Cortex of kidney (tissue), 1 donor: ENCODE data around the gene FANCE.

ENCODE experiments used
- DNase-seq: peaks from one replicate; lab custom pipeline; 2025; lab: John Stamatoyannopoulos, UW

The FANCE gene

DNA sequence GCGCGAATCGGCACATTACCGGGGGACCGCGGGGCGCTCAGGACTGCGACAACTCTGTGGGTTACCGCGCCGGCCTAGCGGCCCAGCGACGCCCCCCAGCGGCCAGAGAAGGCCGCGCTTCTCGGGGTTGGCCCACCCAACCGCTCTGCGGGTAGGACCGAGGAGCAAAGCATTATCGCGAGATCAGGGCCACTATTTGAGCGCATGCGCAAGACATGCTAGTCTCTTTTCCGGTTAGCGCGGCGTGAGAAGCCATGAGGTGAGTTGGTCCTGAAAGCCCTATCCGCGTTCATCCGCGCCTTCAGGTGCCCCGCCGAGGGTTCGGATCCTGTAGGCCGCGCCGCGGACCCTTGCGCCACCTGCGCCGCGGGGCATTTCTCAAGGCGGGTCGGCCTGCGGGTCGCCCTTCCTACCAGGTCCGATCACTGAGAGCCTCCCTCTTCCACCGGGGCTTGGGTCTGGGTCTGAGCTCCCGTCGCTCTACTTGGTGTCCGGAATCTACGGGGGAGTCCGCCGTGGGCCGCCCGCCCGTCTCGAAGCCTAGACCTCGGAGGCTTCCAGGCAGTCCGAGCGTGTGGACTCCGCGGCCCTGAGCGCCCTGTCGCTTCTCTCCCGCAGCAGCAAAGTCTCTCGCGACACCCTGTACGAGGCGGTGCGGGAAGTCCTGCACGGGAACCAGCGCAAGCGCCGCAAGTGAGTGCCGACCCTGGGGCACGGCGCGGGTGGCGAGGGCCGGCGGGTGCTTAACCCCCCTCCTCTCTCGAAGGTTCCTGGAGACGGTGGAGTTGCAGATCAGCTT, 16.2 kb downstream of the FANCE start, which contains the start of gene RPL10A:
TSS of gene RPL10A (plus strand) at position 221 of the 799 bp plus-strand sequence. CDS start at position 255, 34 bp downstream.
- DNase-seq = peak; percentile 68

DNA sequence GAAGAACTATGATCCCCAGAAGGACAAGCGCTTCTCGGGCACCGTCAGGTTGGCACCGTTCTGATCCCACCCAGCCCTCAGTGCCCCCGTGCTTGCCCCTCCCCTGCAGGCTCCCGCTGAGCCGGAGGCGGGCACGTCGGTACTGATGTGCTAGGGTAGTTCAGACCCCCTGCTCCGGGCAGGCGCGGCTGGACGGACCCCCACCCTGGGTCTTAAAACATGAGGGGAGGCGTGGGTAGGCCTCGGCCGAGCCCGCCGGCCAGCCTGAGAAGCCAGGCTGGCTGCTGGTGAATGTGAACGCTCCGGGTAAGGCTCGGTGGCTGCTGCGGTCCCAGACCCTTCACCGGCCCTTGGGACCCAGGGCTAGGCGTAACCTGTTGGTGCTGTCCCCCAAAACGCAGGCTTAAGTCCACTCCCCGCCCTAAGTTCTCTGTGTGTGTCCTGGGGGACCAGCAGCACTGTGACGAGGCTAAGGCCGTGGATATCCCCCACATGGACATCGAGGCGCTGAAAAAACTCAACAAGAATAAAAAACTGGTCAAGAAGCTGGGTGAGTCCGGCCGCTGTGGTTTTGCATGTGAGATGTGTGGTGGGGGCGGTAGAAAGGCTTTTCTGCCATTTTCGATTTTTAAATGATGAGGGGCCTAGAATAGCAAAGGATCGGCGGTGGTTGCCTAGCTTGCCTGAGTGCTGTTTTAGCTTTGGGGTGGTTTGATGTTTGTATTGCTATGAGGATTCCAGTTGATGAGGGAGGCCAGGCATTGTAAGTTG, 17.0 kb downstream of the FANCE start:
- no peak for DNase-seq

DNA sequence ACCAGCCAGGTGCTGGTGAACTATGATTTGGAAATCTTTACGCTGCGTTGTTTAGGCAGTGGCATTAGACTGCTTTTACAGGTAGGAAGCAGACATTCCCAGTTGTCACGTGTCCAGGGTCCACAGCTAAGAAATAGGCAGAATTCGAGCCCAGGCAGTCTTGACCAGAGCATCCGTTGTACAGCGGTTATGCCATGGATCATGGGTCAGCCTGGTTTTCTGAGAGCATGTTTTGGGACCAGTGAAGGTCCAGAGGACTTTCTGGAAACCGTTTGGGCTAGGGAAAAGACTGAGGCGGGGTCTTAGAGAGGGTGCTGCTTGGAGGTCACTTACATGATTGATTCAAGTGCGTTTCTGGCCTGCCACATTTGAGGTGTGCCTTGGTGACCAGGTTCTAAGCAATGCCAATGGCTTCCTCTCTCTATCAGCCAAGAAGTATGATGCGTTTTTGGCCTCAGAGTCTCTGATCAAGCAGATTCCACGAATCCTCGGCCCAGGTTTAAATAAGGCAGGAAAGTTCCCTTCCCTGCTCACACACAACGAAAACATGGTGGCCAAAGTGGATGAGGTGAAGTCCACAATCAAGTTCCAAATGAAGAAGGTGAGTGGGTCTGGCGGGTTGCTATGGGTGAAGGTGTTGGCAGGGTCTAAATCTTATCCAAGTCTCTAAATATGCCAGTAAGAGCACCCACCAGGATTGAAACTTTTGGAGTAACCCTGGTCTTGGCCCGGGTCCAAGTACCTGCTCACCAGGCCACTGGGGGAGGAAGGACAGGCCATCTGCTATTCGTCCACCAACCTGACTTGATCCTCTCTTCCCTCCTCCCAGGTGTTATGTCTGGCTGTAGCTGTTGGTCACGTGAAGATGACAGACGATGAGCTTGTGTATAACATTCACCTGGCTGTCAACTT, 17.9 kb downstream of the FANCE start:
- no peak for DNase-seq

DNA sequence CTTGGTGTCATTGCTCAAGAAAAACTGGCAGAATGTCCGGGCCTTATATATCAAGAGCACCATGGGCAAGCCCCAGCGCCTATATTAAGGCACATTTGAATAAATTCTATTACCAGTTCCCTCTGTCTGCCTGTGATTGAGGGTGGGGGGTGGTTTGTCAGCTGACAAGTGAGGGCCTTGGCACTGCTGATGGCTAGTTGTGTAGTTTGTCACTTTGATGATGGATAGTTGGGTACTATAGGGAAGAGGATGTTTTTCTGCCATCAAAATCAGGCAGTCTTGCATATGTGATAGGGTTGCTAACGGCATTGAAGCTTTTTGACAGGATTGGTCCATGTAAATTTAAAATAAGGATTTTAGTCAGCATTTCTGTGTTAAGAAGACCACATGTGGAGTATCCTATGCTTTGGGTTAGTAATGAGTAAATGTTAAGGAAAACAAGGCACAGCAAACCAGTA, 18.6 kb downstream of the FANCE start:
- DNase-seq = no peak

DNA sequence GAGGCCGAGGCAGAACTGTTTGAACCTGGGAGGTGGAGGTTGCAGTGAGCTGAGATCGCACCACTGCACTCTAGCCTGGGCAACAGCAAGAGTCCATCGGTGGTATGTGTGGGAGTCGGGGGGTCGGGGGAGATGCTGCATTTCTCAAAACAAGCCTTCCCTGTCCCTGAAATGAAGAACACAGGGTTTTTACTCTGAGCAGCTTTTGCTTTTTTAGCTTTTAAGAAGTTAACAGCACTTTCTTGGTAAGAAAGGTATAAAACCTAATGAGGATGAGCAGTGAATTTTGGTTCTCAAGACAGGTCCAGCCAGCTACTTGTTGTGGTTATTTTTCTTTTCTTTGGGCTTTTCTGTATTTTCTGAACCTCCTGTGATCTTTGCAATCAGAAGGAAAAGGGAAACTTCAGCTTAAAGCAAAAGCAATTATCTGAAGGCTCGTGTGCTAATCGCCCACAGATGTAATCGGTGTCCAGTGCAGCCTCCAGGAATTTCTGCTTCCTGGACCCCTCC, 19.8 kb downstream of the FANCE start:
- no peak for DNase-seq

- no peak for DNase-seq
These were observed 21.1 kb downstream of the FANCE start for GRCh38 chr6:35473075-35473849.

- DNase-seq = no peak
These were observed 21.7 kb downstream of the FANCE start for GRCh38 chr6:35473850-35474130.

- no peak for DNase-seq
These were observed 22.2 kb downstream of the FANCE start for GRCh38 chr6:35474131-35474941.

- no peak for DNase-seq
These were observed 22.9 kb downstream of the FANCE start for GRCh38 chr6:35474942-35475570.

DNA sequence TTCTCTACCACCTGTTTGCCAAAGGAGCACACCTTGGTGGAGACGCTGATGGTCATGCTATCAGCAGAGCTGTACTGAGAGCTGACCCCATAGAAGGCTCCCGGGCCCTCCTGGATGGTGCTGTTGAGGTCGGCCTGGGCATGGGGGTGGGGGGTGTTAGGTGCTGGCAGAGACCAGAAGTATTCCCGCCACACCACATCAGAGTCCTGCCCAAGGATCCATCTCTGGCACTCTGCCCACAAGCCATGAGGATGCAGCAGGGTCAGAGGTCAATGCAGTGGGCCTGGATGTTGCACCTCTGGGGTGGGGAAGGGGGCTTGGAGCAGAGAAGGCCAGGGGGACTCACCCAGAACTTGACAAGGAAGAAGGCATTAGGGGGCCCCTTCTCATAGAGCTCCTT, 23.4 kb downstream of the FANCE start:
- no peak for DNase-seq

- no peak for DNase-seq
These were observed 23.9 kb downstream of the FANCE start for GRCh38 chr6:35476004-35476403.

- DNase-seq = no peak
These were observed 24.9 kb downstream of the FANCE start for GRCh38 chr6:35477028-35477427.

GRCh38 chr6:35477551-35478179, 25.5 kb downstream of the FANCE start:
- no peak for DNase-seq

DNA sequence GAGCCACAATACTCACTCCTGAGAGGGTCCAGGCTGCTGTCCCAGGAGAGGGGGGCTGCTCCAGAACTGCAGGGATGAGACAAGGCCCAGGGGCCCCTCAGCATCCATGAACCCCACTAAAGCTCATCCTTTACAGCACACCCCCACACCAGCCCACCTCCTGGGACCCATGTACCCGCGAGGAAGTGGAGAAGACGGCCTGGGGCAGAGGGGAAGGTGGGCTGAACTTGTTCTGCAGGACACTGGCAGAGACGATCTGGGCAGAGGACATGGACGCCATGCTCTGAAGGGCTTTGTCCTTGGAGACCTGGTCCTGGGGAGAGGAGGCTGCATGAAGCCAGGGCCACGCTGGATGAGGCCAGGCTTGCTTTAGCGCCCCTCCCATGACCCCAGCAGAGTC, 26.1 kb downstream of the FANCE start:
- no peak for DNase-seq

GRCh38 chr6:35480176-35480575, 28.0 kb downstream of the FANCE start:
- DNase-seq = no peak

DNA sequence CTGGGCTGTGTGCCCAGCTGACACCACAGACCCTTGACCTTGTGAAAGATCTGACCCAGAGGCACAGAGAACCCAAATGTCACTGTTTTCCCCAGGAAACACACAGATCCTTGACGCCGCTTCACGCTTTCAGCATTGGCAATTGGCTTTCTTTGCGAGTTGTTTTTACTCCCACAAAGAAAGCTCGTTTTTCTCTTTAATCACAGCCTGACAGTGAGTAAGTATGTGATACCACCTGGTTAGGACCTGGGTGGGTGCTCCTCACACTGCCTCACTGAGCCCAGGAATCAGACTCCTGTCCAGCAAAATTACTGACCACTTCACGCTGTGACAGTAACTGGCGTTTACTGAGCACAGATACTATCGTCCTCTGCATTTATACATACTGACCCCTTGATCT, 29.1 kb downstream of the FANCE start:
- no peak for DNase-seq

DNA sequence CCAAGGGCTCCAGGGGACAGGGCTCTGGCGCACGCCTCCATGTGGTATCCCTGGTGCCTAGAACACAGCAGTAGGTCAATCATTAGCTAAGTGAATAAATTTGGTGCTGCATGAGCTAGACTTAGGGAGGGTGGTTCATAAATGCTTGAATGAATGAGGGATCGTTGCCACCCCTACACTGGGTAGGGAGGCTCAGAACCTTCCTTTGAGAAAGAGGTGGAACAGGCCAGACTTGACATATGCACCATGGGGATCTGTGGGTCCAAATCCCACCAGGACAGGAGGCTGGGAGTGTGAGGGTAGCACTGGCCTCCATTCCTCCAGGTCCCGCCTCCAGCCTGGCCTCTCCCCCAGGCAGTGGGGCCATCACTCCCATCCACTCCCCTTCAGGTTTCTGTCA, 30.9 kb downstream of the FANCE start:
- no peak for DNase-seq

DNA sequence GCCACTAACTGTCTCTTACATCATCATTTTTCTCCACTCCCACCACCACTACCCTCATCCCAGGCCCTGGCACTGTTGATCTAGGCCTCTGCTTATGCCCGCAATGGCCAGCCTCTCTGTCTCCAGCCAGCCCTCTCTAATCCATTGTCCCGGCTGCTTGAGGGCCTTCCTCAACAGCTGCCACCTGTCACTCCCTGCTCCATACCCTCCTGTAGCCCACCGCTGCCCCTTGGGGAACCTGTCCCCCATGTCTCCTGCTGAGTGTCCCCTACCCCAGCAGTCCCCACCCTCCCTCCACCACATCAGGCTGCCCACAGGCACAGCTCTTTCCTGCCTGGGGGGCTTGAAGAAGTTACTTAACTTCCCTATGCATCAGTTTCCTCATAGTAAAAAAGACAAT, 31.4 kb downstream of the FANCE start:
- DNase-seq = no peak

DNA sequence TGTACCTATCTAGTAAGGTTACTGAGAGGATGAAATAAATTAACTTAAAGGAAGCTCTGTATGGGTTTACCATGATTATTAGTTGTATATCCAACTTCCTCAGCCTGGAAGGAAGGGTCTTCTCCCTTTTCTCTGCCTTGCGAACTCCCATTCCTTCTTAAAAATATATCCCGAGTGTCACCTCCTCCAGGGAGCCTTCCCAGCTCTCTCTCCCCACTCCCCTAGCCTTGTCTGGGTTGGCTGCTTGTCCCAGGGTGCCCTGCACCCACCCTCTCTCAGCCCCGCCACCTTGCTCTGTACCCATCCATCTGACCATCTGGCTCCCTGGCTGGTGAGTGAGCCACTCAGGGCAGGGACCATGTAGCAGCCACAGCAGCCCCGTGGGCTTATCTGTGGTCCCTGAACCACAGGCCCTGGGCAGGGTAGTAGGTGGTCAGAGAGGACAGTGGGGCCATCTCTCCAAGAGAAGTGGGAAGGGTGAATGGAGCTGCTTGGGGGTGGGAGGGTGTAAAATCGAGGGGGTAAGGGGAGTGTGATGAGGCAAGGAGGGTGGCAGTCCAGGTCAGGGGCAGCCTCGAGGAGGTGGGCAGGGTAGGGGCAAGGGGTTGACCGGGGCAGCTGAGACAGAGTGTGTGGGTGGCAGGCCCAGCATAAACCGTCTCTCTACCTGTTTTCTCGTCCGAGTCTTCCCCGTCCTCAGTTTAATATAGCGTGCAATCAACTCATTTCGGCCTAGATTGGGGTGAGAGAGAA, 31.9 kb downstream of the FANCE start:
- no peak for DNase-seq
